Liver (tissue), 3 donors: ENCODE data around the gene GPAT2.
"Not testable (repeated sequence)": the region's sequence is repeated elsewhere in the genome, so short reads cannot be mapped to it uniquely, and the experiment has no call there.

Experiments
- EGR1 ChIP-seq, 2 donors: IDR thresholded peaks; 2 replicates each; pipeline ENCODE4 v1.6.1; 2016 to 2018; ENCODE audit warnings: antibody characterized with exemption in 2 of 2, low read depth in 2 of 2
- FOXA1 ChIP-seq: IDR thresholded peaks from 2 replicates; pipeline ENCODE4 v1.6.1; 2016; ENCODE audit warnings: antibody characterized with exemption
- GABPA ChIP-seq, 2 donors: IDR thresholded peaks in 1 of 2; conservative IDR thresholded peaks in 1 of 2; 2 replicates each; pipeline ENCODE4 v1.6.1; 2016; ENCODE audit warnings: antibody characterized with exemption in 2 of 2, mild to moderate bottlenecking in 1 of 2, moderate library complexity in 1 of 2
- HNF4A ChIP-seq, 2 donors: conservative IDR thresholded peaks; 2 replicates each; pipeline ENCODE4 v1.6.1; 2016; ENCODE audit warnings: antibody characterized with exemption in 2 of 2, mild to moderate bottlenecking in 2 of 2
- JUND ChIP-seq, 2 donors: IDR thresholded peaks; 2 replicates each; pipeline ENCODE4 v1.6.1; 2016; ENCODE audit warnings: antibody characterized with exemption in 2 of 2
- RAD21 ChIP-seq, 2 donors: IDR thresholded peaks; 2 replicates each; pipeline ENCODE4 v1.6.1; 2016; ENCODE audit warnings: antibody characterized with exemption in 2 of 2, mild to moderate bottlenecking in 2 of 2
- RXRA ChIP-seq, 2 donors: IDR thresholded peaks; 2 replicates each; pipeline ENCODE4 v1.6.1; 2017 to 2018; ENCODE audit warnings: antibody characterized with exemption in 2 of 2, mild to moderate bottlenecking in 1 of 2
- SP1 ChIP-seq: IDR thresholded peaks from 2 replicates; pipeline ENCODE4 v1.6.1; 2018; ENCODE audit warnings: antibody characterized with exemption, mild to moderate bottlenecking
- TAF1 ChIP-seq: conservative IDR thresholded peaks from 2 replicates; pipeline ENCODE4 v1.6.1; 2016; ENCODE audit warnings: antibody characterized with exemption, mild to moderate bottlenecking
- YY1 ChIP-seq: IDR thresholded peaks from 2 replicates; pipeline ENCODE4 v1.6.1; 2016; ENCODE audit warnings: antibody characterized with exemption, mild to moderate bottlenecking
- TF ChIP-seq, protein P1 (sequence below): fragments of 150-350 bp; IDR thresholded peaks from 2 replicates; pipeline ENCODE4 v1.5.1; 2017; ENCODE audit warnings: improper control_type of control experiment, low read depth, low read length; ENCODE audit not compliant: missing input control
- TF ChIP-seq, protein P2 (sequence below): IDR thresholded peaks from 2 replicates; pipeline ENCODE4 v1.6.1; 2016; ENCODE audit warnings: antibody characterized with exemption
- TF ChIP-seq, protein P3 (sequence below): IDR thresholded peaks from 2 replicates; pipeline ENCODE4 v1.6.1; 2016; ENCODE audit warnings: antibody characterized with exemption
- TF ChIP-seq, protein P4 (sequence below): IDR thresholded peaks from 2 replicates; pipeline ENCODE4 v1.6.1; 2016; ENCODE audit warnings: antibody characterized with exemption, mild to moderate bottlenecking
- donor health status: healthy.
- donor health status: healthy.

DNA sequence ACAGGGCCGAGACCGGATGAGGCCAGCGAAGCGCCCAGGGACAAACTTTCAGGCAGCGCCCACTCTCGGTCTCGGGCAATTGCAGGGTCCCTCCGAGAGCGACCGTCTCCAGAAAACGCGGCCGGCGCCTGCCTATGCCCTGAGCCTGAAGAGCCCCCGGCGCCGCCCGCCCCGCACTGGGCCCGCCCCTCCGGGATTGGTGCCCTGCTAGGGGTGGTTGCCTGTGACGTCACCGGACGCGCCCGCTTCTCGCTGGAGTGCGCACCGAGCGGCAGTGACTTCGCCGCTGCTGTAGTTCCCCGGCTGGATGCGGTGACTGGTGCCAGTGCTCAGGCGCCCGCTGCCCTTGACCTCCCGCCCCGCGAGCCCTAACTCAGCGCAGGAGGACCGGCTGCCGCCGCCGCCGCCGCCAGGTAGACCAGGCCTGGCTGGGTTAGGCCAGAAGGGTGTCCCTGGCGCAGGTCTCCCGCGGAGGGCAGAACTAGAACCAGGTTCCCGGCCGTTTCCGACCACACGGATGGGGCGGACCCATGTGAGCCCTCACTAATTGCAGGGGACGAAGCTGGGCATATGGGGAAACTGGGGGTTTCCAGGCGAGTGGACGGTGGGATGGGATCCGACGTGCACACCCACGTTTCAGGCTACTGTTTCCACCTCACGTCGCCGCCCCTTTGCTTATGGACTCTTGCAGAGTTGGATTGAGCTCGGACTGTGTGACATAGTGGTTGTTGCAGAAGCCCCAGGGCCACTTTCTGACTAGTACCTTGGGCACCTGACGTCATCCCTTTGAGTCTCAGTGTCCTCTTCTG, 24.2 kb downstream of the GPAT2 start:
- TF ChIP-seq, protein P1, sequence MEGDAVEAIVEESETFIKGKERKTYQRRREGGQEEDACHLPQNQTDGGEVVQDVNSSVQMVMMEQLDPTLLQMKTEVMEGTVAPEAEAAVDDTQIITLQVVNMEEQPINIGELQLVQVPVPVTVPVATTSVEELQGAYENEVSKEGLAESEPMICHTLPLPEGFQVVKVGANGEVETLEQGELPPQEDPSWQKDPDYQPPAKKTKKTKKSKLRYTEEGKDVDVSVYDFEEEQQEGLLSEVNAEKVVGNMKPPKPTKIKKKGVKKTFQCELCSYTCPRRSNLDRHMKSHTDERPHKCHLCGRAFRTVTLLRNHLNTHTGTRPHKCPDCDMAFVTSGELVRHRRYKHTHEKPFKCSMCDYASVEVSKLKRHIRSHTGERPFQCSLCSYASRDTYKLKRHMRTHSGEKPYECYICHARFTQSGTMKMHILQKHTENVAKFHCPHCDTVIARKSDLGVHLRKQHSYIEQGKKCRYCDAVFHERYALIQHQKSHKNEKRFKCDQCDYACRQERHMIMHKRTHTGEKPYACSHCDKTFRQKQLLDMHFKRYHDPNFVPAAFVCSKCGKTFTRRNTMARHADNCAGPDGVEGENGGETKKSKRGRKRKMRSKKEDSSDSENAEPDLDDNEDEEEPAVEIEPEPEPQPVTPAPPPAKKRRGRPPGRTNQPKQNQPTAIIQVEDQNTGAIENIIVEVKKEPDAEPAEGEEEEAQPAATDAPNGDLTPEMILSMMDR, result not testable (repeated sequence)
- TF ChIP-seq, protein P2, sequence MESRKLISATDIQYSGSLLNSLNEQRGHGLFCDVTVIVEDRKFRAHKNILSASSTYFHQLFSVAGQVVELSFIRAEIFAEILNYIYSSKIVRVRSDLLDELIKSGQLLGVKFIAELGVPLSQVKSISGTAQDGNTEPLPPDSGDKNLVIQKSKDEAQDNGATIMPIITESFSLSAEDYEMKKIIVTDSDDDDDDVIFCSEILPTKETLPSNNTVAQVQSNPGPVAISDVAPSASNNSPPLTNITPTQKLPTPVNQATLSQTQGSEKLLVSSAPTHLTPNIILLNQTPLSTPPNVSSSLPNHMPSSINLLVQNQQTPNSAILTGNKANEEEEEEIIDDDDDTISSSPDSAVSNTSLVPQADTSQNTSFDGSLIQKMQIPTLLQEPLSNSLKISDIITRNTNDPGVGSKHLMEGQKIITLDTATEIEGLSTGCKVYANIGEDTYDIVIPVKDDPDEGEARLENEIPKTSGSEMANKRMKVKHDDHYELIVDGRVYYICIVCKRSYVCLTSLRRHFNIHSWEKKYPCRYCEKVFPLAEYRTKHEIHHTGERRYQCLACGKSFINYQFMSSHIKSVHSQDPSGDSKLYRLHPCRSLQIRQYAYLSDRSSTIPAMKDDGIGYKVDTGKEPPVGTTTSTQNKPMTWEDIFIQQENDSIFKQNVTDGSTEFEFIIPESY, result not testable (repeated sequence)
- TF ChIP-seq, protein P3, sequence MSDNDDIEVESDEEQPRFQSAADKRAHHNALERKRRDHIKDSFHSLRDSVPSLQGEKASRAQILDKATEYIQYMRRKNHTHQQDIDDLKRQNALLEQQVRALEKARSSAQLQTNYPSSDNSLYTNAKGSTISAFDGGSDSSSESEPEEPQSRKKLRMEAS, result not testable (repeated sequence)
- peak; percentile 24 for TF ChIP-seq SP1
- TF ChIP-seq YY1; GABPA (IDR thresholded peaks at IDR 0.05 in 1 of 2, conservative IDR thresholded peaks at IDR 0.05 in 1 of 2); EGR1 (IDR thresholded peaks at IDR 0.05; ENCODE audit: low read depth in 2 of 2); RAD21 (IDR thresholded peaks at IDR 0.05); RXRA (IDR thresholded peaks at IDR 0.05); JUND (IDR thresholded peaks at IDR 0.05); FOXA1; TAF1; HNF4A (conservative IDR thresholded peaks at IDR 0.05): not testable (repeated sequence)
- TF ChIP-seq, protein P4, sequence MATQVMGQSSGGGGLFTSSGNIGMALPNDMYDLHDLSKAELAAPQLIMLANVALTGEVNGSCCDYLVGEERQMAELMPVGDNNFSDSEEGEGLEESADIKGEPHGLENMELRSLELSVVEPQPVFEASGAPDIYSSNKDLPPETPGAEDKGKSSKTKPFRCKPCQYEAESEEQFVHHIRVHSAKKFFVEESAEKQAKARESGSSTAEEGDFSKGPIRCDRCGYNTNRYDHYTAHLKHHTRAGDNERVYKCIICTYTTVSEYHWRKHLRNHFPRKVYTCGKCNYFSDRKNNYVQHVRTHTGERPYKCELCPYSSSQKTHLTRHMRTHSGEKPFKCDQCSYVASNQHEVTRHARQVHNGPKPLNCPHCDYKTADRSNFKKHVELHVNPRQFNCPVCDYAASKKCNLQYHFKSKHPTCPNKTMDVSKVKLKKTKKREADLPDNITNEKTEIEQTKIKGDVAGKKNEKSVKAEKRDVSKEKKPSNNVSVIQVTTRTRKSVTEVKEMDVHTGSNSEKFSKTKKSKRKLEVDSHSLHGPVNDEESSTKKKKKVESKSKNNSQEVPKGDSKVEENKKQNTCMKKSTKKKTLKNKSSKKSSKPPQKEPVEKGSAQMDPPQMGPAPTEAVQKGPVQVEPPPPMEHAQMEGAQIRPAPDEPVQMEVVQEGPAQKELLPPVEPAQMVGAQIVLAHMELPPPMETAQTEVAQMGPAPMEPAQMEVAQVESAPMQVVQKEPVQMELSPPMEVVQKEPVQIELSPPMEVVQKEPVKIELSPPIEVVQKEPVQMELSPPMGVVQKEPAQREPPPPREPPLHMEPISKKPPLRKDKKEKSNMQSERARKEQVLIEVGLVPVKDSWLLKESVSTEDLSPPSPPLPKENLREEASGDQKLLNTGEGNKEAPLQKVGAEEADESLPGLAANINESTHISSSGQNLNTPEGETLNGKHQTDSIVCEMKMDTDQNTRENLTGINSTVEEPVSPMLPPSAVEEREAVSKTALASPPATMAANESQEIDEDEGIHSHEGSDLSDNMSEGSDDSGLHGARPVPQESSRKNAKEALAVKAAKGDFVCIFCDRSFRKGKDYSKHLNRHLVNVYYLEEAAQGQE, result not testable (repeated sequence)
